GM19240 (cell line): ENCODE data around the gene RRN3.
"Not testable (repeated sequence)": the region's sequence is repeated elsewhere in the genome, so short reads cannot be mapped to it uniquely, and the experiment has no call there.

Experiments
- DNase-seq: peaks from one replicate; pipeline ENCODE4 v3.0.0; 2011; ENCODE audit warnings: low spot score; ENCODE audit not compliant: insufficient read length

RRN3 gene

DNA sequence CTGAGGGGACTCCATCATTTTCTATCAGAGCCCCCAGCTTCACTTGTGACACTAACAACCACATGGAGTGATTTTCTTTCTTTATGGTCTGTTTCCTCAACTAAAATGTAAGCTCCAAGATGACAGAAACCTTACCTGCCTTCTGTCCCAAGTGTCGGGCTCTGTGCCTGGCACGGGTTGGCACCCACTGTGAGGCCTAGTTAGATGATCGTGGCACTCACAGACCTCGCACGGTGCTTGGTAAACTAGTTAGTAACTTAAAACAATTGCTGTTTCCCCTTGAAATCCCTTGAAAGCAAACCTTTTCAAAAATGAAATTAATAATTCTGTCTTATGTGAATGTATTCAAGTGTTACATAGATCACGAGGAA, 65.7 kb downstream of the RRN3 start:
- not testable (repeated sequence) for DNase-seq

DNA sequence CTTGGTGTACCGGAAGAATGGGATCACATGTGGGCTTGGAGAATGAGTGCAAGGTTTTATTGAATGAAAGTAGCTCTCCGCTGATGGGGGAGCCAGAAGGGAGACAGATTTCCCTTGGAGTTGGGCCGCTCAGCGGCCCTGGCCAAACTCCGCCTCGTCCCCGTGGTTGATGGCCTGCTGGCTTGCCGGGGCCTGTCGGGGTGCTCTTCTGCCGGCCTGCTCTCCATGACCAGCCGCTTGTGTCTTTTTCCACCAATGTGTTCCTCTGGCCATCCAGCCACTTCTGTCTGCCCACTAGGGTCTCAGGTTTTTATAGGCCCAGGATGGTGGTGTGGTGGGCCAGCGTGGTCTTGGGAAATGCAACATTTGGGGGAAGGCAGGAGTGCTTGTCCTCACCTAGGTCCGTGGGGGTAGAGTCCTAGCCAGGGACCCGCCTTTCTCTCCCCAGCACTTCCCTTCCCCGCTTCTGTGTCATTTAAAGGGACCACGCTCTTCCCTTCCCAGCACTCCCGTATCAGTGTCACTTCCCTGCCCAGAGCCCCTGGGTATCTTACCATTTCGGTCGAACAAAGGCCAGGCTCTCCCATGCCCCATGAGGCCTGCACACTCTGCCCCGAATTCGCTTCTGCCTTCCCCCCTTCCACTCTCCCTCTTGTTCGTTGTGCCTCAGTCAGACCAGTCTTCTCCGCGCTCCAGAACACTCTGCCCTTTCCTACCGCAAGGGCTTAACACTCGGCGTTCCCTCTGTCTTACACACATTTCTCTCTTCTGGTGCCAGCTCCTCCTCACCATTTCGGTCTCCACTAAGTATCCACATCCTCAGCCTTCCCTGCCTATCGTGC, 66.3 kb downstream of the RRN3 start:
- not testable (repeated sequence) for DNase-seq

DNA sequence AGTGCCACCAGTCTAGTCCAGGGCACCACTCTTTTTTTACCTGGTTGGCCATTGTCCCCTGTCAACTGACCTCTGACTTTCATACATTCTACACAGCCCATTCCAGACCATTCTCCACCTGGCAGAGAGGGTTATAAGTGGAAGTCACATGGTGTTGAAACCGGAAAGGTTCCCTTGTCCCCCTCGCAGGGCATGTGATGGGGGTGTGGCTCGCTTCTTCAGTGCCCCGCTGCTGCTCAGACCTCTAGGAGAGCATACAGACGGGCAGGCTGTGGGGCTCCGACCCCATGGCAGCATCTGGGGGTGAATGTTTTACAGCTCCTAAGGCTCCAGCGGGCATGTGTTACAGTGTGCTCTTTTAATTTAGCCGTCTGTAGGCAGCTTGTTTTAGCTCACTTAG, 67.0 kb downstream of the RRN3 start:
- DNase-seq = not testable (repeated sequence)

DNA sequence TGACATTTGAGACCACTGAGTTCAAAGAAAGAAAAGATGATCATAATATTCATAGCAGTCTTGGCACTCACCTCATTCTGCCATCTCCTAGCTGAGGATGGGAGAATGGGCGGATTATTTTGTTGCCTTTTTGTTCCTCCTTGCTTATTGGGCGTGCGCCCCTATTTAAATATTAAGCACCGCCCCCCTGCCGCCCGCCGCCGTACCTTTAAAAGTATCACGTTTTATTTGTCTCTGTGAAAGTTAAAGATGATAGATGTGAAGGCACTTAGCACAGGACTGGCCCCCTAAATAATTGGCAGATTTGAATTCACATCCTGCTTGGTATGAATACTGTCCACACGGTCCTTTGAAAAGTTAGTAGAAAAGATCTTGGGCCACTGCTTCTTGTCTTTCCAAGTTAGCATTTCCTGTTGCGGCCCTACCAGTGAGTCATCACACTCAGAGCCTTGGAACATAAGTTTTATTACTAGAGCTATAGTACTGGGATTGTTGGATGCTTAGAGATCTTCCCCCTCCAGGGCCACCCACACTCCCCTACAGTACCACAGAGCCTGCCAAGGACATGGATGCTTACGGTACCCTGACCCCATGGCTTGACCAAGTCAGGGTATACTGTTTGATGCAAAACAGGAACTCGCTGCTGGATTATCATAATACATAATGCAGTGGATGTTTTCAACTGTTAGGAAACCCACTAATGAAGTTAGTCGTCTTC, 68.7 kb downstream of the RRN3 start:
- DNase-seq = not testable (repeated sequence)

DNA sequence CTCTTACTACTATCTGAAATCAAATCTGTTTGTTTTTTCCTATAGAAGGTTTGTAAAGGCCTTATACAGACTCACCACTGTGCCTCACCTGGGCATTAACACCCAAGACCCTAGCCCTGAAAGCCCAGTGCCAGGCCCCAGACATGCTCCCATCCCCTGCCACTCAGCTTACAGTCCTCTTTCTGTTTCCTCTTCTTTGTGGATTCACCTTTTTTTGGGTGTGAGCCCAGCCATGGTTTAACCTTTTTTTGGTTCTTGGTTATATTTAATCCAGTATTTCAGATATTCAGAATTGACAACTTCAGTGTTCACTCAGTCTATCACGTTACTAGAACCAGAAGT, 69.2 kb downstream of the RRN3 start:
- not testable (repeated sequence) for DNase-seq

DNA sequence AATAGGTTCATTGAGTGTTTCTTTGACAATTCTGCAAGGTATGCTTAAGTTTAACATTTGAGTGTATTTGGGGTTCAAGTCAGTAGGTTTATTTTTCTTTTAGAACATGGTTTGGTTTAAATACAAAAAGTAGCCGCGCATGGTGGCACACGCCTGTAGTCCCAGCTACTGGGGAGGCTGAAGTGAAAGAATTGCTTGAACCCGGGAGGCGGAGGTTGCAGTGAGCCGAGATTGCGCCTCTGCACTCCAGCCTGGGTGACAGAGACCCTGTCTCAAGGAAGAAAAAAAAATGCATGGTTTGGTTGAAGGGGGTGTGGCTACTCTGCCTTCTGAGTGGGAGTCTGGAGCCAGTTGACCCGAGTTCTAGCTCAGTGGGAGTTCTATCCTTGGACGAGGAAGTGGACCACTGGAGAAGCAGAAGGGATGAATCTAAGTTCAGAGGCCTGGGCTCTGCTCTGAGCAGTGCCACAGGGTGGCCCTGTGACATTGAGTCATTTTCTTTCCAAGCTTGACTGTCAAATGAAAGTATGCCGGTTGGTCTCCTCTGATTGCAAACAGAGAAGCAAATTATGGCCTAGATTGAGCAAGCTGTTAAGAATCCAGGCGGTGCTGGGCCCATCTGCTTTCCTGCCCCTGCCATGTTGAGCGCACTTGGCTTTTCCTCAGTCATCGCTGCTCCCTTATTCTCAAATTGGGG, 70.5 kb downstream of the RRN3 start:
- DNase-seq = not testable (repeated sequence)

DNA sequence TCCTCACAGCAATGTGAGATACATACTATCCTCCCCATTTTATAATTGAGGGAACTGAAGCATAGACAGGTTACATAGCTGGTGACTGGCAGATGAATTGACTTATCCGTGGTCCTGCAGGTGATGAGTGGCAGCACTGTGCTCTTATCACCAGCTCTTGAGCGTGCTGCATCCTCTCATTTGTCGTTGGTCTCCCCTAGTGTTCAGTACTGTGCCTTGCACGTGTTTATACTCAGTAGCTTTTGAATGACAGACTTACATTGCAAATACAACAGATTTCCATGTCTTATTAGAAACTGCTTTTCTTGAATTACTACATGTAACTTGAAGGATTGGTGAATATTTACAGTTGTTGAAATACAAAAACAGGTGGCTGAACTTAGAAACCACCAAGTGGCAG, 71.9 kb downstream of the RRN3 start:
- peak; percentile 8 for DNase-seq

DNA sequence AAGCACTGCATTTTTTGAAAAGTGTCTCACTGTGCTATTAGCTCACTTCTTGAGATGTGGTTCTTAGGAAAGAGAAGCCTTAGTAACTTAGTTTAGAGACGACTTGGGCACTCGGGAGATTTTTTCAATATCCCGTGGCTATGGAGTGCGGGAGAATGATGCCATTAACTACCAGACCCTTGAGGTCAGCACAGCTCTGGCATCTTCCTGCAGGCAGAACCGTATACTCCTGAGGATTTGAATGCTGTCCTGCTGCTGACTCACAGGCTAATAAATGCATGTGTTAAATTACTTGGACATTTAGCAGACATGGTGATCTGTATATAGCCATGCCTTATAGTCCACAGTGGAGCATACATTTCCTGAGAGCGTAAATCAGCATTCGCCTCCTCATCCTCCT, 72.6 kb downstream of the RRN3 start:
- not testable (repeated sequence) for DNase-seq

DNA sequence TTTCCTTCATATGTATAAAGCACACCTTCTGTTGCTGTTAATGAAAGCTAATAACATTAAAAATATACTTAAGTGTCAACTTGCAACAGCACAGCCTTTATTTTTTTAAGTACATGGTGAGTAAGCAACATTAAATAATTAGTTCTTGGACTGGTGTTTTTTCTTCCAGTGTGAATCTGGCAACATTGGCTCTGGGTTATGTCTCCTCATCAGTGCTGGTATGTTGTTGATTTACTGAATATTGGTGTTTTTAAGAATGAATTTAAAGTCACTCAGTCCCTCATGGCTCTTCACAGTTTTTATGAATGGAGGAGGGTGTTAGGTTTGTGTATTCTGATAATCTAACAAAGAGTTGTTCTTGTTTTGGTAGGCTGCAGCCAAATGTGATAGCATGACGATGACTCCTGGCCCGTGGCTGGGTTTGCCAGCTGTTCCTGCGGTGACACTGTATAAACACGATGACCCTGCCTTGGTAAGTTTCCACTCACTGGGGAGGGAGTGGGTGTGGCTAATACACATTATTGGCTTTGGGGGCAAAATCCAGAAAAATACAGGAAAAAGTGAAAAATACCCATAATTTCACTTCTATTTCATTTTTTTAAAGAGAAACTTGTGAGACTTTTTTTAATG, 77.0 kb downstream of the RRN3 start:
- DNase-seq = not testable (repeated sequence)

DNA sequence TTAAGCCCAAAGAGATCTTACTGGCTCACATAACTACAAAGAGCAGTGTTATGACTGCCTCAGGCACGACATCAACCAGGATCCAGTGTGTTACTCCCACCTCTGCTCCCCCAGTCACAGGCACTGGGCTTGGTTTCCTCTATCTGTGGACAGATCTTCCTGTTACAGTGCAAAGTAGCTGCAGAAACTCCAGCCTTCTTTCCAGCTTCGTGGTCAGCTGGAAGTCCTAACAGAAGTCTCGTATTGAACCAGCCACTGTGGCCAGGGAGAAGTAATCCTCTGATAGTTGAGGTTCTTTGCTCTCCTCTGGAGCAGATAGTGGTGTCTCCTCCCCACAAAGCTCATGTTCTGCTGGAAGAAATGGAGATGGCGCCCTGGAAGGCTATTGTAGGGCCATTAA, 77.7 kb downstream of the RRN3 start:
- not testable (repeated sequence) for DNase-seq

DNA sequence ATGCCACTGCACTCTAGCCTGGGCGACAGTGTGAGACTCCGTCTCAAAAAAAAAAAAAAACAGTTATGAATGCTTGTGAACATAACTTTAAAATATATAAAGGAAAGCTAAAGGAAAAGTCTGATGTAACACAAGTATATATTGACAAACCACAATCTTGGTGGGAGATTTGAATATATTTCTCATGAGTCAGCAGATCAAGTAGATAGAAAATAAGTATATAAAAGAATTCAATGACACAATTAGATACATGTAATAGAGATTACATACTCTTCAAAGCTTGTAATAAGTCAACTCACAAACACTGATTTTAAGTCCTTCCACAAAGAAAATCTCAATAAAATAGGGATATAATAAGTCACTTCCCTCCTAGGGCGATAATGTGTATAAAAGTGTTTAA, 78.4 kb downstream of the RRN3 start:
- not testable (repeated sequence) for DNase-seq

DNA sequence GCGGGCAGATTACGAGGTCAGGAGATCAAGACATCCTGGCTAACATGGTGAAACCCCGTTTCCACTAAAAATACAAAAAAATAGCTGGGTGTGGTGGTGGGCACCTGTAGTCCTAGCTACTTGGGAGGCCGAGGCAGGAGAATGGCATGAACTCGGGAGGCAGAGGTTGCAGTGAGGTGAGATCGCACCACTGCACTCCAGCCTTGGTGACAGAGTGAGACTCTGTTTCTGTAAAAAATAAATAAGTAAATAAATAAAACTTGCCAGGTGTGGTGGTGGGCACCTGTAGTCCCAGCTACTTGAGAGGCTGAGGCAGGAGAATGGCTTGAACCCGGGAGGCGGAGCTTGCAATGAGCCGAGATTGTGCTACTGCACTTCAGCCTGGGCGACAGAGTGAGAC, 81.1 kb downstream of the RRN3 start:
- not testable (repeated sequence) for DNase-seq
